Calu3 (cell line): ENCODE results near the gene VANGL1. TPM values are rescaled to one million over a fixed set of nuclear protein-coding genes. Genes with fewer than 3 reads are reported as not detected.

ENCODE experiments used
- BruUV-seq: library from RNA; stranded (reverse); fragments of 400-500 nt; replicated peaks from 2 replicates; lab custom pipeline; 2021; lab: Mats Ljungman, UMichigan
- CTCF ChIA-PET: fragments of 300-600 bp; sonication (Branson Sonifier 250); formaldehyde crosslinking; loops from one replicate; lab custom pipeline; 2022; ENCODE audit warnings: antibody characterized with exemption; lab: Charles Lee
- DNase-seq: peaks from one replicate; pipeline ENCODE4 v3.0.0; 2022
- H3K27ac Mint-ChIP-seq: one replicate; pipeline ENCODE4 v1.8.0; 2022; ENCODE audit warnings: mixed read lengths; ENCODE audit not compliant: unreplicated experiment
- H3K27me3 Mint-ChIP-seq: one replicate; pipeline ENCODE4 v1.8.0; 2022; ENCODE audit warnings: mixed read lengths; ENCODE audit not compliant: unreplicated experiment
- H3K36me3 Mint-ChIP-seq: one replicate; pipeline ENCODE4 v1.8.0; 2022; ENCODE audit warnings: mild to moderate bottlenecking, moderate library complexity, mixed read lengths; ENCODE audit not compliant: insufficient read depth, unreplicated experiment
- H3K4me1 Mint-ChIP-seq: one replicate; pipeline ENCODE4 v1.8.0; 2022; ENCODE audit warnings: mild to moderate bottlenecking, low read depth, mixed read lengths; ENCODE audit not compliant: unreplicated experiment
- H3K4me3 Mint-ChIP-seq: one replicate; pipeline ENCODE4 v1.8.0; 2022; ENCODE audit warnings: mild to moderate bottlenecking, low read depth, moderate library complexity, mixed read lengths; ENCODE audit not compliant: unreplicated experiment
- H3K9me3 Mint-ChIP-seq: one replicate; pipeline ENCODE4 v1.8.0; 2022; ENCODE audit warnings: low read depth, mixed read lengths; ENCODE audit not compliant: unreplicated experiment
- intact Hi-C: fragments of 100-400 bp; cut with micrococcal nuclease; formaldehyde crosslinking; loops from one replicate; pipeline ENCODE4 v1.10.0; 2022; ENCODE audit not compliant: unreplicated experiment
- total RNA-seq: library from RNA; stranded (reverse); gene quantifications from 2 replicates; pipeline ENCODE4 v1.2.3, GENCODE V29; 2022
- TF ChIP-seq, protein P1 (sequence below): fragments of 200-600 bp; IDR thresholded peaks from one replicate; pipeline ENCODE4 v1.8.0; 2022; ENCODE audit warnings: antibody characterized with exemption; ENCODE audit not compliant: unreplicated experiment

Gene VANGL1
- total RNA-seq, 1 experiment from 2014 or later = 22.4 TPM

DNA sequence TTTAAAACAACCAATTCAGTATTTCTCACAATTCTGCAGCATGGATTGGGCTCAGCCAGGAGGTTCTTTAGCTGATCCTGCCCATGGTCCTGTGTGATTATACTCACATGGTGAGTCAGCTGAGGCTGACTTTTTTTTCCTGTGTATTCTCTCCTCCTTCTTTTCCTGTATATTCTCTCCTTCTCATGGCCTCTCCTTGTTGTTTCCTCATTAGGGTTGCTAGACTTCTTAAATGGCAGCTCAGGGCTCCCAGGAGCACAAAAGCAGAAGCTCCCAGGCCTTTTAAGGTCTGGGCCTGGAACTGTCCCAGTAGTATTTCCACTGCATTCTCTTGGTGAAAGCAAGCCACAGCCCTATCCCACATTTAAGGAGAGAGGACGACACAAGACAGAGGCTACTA, 26.8 kb downstream of the VANGL1 start:
- BruUV-seq = no TSS peak
- CTCF ChIA-PET = interaction anchor here (0.9 to 1.2 kb wide), 2 partner anchors 38 to 60 kb away, joined by 3 to 4 read pairs; no protein-coding TSS in a partner anchor
- peaks cover 46% of the 10 kb centered on the region for H3K4me1 Mint-ChIP-seq
- DNase-seq = no peak
- intact Hi-C loops = no loop called here
- no peaks in the 10 kb centered on the region for H3K9me3 Mint-ChIP-seq
- H3K36me3 Mint-ChIP-seq = no peaks in the 10 kb centered on the region
- no peak overlapping the region for H3K27ac Mint-ChIP-seq
- no peak overlapping the region for H3K4me3 Mint-ChIP-seq
- H3K27me3 Mint-ChIP-seq = no peaks in the 10 kb centered on the region
- TF ChIP-seq, protein P1, sequence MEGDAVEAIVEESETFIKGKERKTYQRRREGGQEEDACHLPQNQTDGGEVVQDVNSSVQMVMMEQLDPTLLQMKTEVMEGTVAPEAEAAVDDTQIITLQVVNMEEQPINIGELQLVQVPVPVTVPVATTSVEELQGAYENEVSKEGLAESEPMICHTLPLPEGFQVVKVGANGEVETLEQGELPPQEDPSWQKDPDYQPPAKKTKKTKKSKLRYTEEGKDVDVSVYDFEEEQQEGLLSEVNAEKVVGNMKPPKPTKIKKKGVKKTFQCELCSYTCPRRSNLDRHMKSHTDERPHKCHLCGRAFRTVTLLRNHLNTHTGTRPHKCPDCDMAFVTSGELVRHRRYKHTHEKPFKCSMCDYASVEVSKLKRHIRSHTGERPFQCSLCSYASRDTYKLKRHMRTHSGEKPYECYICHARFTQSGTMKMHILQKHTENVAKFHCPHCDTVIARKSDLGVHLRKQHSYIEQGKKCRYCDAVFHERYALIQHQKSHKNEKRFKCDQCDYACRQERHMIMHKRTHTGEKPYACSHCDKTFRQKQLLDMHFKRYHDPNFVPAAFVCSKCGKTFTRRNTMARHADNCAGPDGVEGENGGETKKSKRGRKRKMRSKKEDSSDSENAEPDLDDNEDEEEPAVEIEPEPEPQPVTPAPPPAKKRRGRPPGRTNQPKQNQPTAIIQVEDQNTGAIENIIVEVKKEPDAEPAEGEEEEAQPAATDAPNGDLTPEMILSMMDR = no peak

DNA sequence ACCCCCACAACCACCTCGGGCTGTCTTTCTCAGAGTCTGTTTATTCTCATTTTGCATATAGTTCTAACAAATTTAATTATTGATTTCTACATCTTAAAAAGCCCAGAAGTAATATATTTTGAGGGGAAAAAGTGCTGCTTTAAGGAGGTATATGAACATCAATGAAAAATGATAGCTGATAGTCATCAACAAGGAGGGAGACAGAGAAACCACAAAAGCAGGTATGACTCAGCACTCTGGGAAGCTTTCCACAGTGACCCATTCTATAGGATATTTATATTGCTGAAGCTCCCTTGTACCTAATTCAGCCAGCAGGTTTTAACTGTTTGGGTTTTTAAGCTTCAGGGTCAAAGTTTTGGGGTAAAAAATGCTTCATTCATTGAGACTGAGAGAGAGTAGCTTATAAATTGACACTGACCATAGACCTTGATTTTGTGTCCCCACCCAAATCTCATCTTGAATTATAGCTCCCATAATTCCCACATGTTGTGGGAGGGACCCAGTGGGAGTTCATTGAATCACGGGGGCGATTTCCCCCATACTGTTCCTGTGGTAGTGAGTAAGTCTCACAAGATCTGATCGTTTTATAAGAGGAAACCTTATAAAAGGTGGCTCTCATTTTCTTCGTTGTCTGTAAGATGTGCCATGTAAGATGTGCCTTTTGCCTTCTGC, 27.4 kb downstream of the VANGL1 start:
- Mint-ChIP-seq H3K27ac (no peak overlapping the region), H3K27me3 (no peaks in the 10 kb centered on the region), H3K36me3 (no peaks in the 10 kb centered on the region), H3K9me3 (no peaks in the 10 kb centered on the region), H3K4me1 (peaks cover 46% of the 10 kb centered on the region), H3K4me3 (no peak overlapping the region)
- TF ChIP-seq, protein P1 = no peak
- DNase-seq = no peak
- intact Hi-C loops = no loop called here
- CTCF ChIA-PET = interaction anchor here (0.6 to 1.2 kb wide), 3 partner anchors 38 to 139 kb away, joined by 3 to 4 read pairs (median 3); no protein-coding TSS in a partner anchor
- no TSS peak for BruUV-seq

DNA sequence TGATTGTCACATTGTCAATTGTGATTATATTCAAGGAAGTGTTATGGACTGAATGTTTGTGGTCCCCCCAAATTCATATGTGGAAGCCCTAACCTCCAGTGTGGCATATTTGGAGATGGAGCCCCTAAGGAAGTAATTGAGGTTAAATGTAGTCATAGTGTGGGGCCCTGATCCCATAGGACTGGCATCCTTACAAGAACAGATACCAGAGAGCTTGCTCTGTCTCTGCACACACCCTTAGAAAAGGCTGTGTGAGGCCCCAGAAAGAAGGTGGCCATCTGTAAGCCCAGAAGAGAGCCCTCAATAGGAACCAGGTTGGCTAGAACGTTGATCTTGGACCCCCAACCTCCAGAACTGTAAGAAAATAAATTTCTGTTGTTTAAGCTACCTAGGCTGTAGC, 28.1 kb downstream of the VANGL1 start:
- intact Hi-C loops = no loop called here
- DNase-seq = no peak
- CTCF ChIA-PET = interaction anchor here (0.6 to 1.2 kb wide), 2 partner anchors 37 to 138 kb away, joined by 3 to 4 read pairs; no protein-coding TSS in a partner anchor
- no peak overlapping the region for H3K27ac Mint-ChIP-seq
- no peaks in the 10 kb centered on the region for H3K27me3 Mint-ChIP-seq
- peaks cover 39% of the 10 kb centered on the region for H3K4me1 Mint-ChIP-seq
- H3K36me3 Mint-ChIP-seq = no peaks in the 10 kb centered on the region
- TF ChIP-seq, protein P1 = no peak
- H3K4me3 Mint-ChIP-seq = no peak overlapping the region
- H3K9me3 Mint-ChIP-seq = no peaks in the 10 kb centered on the region
- no TSS peak for BruUV-seq

DNA sequence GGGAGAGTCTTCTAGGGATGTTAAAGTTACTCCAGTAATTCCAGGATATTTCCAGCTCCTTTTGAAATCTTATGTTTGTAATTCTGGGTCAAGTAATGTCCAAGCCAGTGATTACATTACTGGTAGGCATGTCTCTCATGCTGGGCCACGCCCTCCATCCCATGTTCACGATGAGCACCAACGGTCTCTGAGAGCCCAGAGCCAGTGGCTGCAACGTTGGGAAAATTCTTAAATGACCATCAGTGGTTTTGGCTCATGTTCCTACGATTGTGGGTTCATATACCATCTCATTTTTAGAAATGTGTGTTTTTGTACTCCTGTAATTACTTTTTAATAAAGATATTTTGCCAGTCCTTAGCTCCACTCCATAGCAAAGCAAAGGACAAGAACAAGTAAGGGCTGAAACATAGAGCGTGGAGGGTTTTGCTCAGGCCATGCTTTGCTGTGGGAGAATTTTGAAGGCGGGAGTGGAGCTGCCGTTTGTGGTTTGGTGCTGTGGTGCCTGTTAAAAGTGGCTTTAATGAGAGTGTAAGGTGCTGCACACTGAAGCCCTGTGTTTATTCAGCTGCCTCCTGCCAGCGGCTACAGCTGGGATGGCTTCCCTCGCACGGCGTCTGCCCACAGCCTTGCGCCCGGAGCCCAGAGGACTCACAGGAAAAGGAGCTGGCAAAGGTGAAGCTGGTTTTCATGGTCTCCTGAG, 28.9 kb downstream of the VANGL1 start:
- Mint-ChIP-seq H3K27ac (no peak overlapping the region), H3K4me1 (peaks cover 32% of the 10 kb centered on the region), H3K27me3 (no peaks in the 10 kb centered on the region), H3K9me3 (no peaks in the 10 kb centered on the region), H3K4me3 (no peak overlapping the region), H3K36me3 (no peaks in the 10 kb centered on the region)
- intact Hi-C loops = no loop called here
- DNase-seq = no peak
- BruUV-seq = no TSS peak
- TF ChIP-seq, protein P1 = no peak
- CTCF ChIA-PET = no interaction called here
